Measurements from ENCODE around the gene FAIM2. TPM values are rescaled to one million over a fixed set of nuclear protein-coding genes. Genes with fewer than 3 reads are reported as not detected.

Gene FAIM2
- total RNA-seq, 2 donors from 2014 or later = 4.6 to 9.8 TPM

- H3K27ac ChIP-seq = no peak overlapping the region
- no peak for DNase-seq (ENCODE audit: low spot score)
- H3K4me1 ChIP-seq = no peaks in the 10 kb centered on the region
- TF ChIP-seq CTCF (IDR thresholded peaks at IDR 0.05) = no peak
- no peak overlapping the region for H3K4me3 ChIP-seq
- H3K27me3 ChIP-seq = no peaks in the 10 kb centered on the region
- H3K9me3 ChIP-seq = no peaks in the 10 kb centered on the region
- H3K36me3 ChIP-seq = no peaks in the 10 kb centered on the region
These were observed 15.9 kb downstream of the FAIM2 start for GRCh38 chr12:49887536-49888401.

- no peak for DNase-seq (ENCODE audit: low spot score)
- H3K4me3 ChIP-seq = no peak overlapping the region
- no peaks in the 10 kb centered on the region for H3K36me3 ChIP-seq
- H3K27me3 ChIP-seq = no peaks in the 10 kb centered on the region
- no peak for TF ChIP-seq CTCF (IDR thresholded peaks at IDR 0.05)
- no peak overlapping the region for H3K27ac ChIP-seq
- H3K4me1 ChIP-seq = no peaks in the 10 kb centered on the region
- H3K9me3 ChIP-seq = no peaks in the 10 kb centered on the region
These were observed 16.6 kb downstream of the FAIM2 start for GRCh38 chr12:49887091-49887490.

GRCh38 chr12:49885663-49886461 lies 17.8 kb downstream of the FAIM2 start:
- DNase-seq (ENCODE audit: low spot score) = no peak

GRCh38 chr12:49885118-49885517 lies 18.6 kb downstream of the FAIM2 start:
- no peak for DNase-seq (ENCODE audit: low spot score)
- no peaks in the 10 kb centered on the region for H3K36me3 ChIP-seq
- H3K4me1 ChIP-seq = no peaks in the 10 kb centered on the region
- no peak overlapping the region for H3K27ac ChIP-seq
- H3K9me3 ChIP-seq = no peaks in the 10 kb centered on the region
- H3K27me3 ChIP-seq = no peaks in the 10 kb centered on the region
- no peak overlapping the region for H3K4me3 ChIP-seq
- TF ChIP-seq CTCF (IDR thresholded peaks at IDR 0.05) = no peak

More at GRCh38 chr12:49885663-49886461, 17.8 kb downstream of the FAIM2 start:
- H3K4me3 ChIP-seq = no peak overlapping the region
- TF ChIP-seq CTCF (IDR thresholded peaks at IDR 0.05) = no peak
- no peaks in the 10 kb centered on the region for H3K36me3 ChIP-seq
- H3K27ac ChIP-seq = no peak overlapping the region
- H3K9me3 ChIP-seq = no peaks in the 10 kb centered on the region
- H3K4me1 ChIP-seq = no peaks in the 10 kb centered on the region
- H3K27me3 ChIP-seq = no peaks in the 10 kb centered on the region

- no peak for DNase-seq (ENCODE audit: low spot score)
- Histone ChIP-seq H3K4me1 (no peaks in the 10 kb centered on the region), H3K27ac (no peak overlapping the region), H3K27me3 (no peaks in the 10 kb centered on the region), H3K36me3 (no peaks in the 10 kb centered on the region), H3K9me3 (no peaks in the 10 kb centered on the region), H3K4me3 (no peak overlapping the region)
- TF ChIP-seq CTCF (IDR thresholded peaks at IDR 0.05) = no peak
These were observed 20.7 kb downstream of the FAIM2 start for GRCh38 chr12:49882851-49883464.

Measured in right atrium auricular region (tissue), 2 donors.